ENCODE data around the gene ZNF234. TPM values are rescaled to one million over a fixed set of nuclear protein-coding genes. Genes with fewer than 3 reads are reported as not detected.
"Not testable (repeated sequence)": the region's sequence is repeated elsewhere in the genome, so short reads cannot be mapped to it uniquely, and the experiment has no call there.

Gene ZNF234
- total RNA-seq, 1 donor from 2014 or later, result 21.9 TPM

DNA sequence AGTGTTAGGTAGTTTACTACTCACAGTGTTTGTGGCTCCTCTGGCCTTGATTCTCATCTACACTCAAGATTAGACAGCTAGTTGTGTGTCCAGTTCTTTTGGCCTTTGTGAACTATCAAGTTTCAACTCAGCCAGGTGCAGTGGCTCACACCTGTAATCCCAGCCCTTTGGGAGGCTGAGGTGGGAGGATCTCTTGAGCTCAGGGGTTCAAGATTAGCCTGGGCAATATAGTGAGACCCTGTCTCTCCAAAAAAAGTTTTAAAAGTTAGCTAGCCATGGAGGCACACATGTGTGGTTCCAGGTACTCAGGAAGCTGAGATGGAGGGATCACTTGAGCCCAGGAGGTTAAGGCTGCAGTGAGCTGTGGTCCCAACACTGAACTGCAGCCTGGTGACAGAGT, 39.6 kb downstream of the ZNF234 start:
- DNase-seq (ENCODE audit: low spot score), result no peak

DNA sequence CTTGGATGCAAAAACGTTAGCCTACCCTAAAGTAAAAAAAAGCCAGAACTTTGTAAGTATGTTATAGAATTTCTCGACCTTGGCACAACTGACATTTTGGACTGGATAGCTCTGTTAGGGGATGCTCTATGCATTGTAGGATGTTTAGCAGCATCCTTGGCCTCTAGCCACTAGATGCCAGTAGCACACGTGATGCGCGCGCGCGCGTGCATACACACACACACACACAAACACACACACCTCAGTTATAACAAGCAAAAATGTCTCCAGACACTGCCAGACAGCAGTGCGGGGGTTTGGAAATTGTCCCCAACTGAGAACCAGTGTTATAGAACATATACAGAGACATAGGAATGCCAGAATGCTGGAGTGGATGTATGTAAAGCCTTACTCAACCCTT, 40.8 kb downstream of the ZNF234 start:
- no peak for DNase-seq (ENCODE audit: low spot score)

DNA sequence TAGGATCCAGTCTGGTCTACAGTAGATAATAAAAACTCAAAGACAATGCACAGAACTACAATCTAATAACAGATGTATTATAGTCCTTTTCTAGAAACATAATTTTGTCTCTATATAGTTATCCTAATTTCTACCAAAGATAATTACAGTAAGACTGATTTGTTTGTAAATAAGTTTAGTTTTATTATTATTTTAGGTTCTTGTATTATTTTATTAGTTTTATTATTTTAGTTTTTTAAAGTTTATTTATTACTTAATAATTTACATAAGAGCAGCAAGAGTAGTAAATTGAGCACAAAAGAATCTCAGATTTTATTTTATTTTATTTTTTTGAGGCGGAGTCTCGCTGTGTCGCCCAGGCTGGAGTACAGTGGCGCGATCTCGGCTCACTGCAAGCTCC, 48.7 kb downstream of the ZNF234 start:
- no peak for DNase-seq (ENCODE audit: low spot score)

DNA sequence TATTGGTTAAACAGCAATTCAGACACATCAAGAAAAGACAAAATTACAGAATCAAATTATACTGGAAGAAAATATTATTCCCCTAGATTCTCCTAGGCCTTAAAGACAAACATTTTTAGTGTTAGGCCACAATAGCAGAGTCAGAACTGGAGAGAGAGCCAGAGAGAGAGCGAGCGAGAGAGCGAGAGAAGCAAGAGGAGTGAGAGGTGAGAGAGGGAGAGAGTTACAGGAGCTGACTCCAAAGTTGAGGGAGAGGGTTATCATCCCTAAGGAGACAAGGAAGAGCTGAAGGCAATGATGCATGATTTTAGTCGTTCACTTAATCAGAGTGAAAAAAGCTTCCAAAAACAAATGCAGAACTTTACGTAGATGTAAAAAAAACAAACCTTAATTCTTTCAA, 50.8 kb downstream of the ZNF234 start:
- no peak for DNase-seq (ENCODE audit: low spot score)

DNA sequence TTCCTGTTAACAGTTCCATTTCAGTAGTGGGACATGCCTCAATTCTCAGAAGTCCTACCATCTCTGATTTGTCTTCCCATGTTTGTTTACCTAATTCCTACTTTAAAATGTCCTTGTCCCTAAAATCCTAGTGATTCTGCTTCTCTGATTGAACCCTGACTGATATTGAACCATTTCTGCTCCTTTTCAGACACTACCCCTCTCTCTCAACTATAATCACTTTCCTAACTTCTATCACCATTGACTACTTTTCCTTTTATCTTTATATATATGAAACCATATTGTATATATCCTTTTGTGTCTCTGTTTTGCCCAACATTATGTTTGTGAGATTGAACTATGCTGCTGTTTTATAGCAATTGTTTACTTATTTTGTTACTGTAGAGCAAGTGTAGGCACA, 55.4 kb downstream of the ZNF234 start:
- DNase-seq (ENCODE audit: low spot score), result no peak

DNA sequence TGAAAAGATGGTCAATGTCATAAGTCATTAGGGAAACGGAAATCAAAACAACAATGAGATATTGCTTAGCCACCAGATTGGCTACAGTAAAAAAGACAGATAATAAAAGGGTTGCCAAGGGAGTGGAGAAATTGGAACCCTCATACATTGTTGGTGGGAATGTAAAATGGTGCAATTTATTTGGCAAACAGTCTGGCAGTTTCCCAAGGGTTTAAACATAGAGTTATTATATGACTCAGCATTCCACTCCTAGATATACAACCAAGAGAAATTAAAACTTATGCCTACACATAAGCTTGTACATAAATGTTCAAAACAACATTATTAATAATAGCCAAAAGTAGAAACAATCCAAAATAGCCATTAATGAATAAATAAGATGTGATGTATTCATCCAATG, 61.1 kb downstream of the ZNF234 start:
- no peak for DNase-seq (ENCODE audit: low spot score)

DNA sequence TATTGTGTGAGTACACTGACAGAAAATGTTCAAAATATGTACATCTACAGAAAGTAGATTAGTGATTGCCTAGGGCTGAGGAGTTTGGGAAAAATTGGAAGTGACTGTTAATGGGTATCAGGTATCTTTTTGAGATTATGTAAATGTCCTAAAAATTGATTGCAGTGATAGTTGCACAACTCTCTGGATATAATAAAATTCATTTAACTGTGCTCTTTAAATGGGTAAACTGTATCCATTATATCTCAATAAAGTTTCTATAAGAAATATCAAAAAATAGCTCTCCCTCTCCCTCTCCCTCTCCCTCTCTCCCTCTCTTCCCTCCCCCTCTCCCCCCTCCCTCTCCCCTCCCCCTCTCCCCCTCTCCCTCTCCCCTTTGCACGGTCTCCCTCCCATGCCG, 61.6 kb downstream of the ZNF234 start:
- DNase-seq (ENCODE audit: low spot score), result no peak

DNA sequence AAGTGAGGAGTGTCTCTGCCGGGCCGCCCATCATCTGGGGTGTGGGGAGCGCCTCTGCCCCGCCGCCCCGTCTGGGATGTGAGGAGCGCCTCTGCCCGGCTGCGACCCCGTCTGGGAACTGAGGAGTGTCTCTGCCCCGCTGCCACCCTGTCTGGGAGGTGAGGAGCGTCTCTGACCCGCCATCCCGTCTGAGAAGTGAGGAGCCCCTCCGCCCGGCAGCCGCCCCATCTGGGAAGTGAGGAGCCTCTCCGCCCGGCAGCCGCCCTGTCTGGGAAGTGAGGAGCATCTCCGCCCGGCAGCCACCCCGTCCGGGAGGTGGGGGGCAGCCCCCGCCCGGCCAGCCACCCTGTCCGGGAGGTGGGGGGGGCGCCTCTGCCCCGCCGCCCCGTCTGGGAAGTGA, 62.5 kb downstream of the ZNF234 start:
- DNase-seq (ENCODE audit: low spot score), result not testable (repeated sequence)

DNA sequence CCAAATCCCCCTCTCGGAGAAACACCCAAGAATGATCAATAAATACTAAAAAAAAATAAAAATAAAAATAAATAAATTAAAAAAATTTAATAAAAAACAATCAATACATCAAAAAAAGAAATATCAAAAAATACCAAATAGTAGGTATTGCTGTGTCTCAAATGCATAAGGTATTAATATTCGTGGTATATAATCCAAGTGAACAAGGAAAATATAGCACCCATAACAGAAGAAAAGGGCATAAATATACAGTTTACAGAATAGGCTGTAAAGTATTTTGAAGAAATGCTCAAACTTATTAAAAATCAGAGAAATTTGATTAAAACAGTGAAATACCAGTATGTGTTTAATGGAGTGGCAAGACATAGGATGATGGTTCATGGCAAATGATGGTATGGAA, 63.4 kb downstream of the ZNF234 start:
- DNase-seq (ENCODE audit: low spot score), result no peak

DNA sequence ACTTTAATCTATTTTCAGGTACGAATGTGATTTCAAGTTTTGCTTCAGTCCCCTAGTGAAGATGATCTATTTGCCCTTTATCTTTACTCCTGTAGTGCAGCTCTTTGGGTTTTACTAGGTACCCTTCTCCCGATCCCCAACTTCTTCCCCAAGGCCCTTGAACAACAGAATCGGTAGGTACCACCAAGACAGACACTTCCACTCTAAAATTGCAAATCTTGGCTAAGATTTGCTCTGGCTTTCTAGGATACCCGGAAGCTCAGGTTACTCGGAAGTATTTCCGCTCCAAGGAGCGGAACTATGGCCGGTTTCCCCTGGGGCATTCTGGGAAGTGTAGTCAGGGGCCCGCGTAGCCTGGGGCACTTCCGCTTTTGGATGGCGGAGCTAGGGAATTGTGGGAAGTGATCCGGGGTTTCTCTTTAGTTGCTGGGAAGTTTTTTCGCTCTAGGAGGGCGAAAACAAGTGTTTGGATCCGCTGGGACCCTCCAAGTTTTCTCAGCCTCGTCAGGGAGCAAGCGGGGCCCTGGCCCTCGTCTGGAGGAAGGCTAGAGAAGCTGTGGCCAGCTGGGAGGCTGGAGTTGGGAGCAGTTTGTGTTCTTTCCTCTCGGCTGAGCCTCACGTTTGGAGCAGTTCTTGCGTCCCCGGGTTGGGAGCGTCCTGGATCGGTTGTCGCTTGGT, 65.9 kb downstream of the ZNF234 start:
- DNase-seq (ENCODE audit: low spot score), result peak; percentile 98

Other genes with a start within 250 kb of the ZNF234 start
- 14.9 TPM for gene ZNF45, start 206.3 kb upstream of the ZNF234 start, total RNA-seq (ENCODE audit: insufficient read depth, low replicate concordance)
- gene ZNF221, start 190.3 kb upstream of the ZNF234 start, total RNA-seq (ENCODE audit: insufficient read depth, low replicate concordance), result 15.9 TPM
- gene ZNF155, start 157.4 kb upstream of the ZNF234 start, total RNA-seq (ENCODE audit: insufficient read depth, low replicate concordance), result 7.5 TPM
- 11.3 TPM for gene ZNF230, start 138.6 kb upstream of the ZNF234 start, total RNA-seq (ENCODE audit: insufficient read depth, low replicate concordance)
- 0.96 TPM for gene ZNF222, start 116.2 kb upstream of the ZNF234 start, total RNA-seq (ENCODE audit: insufficient read depth, low replicate concordance)
- 11.8 TPM for gene ZNF223, start 89.5 kb upstream of the ZNF234 start, total RNA-seq (ENCODE audit: insufficient read depth, low replicate concordance)
- 4.1 TPM for gene ZNF284, start 69.4 kb upstream of the ZNF234 start, total RNA-seq (ENCODE audit: insufficient read depth, low replicate concordance)
- gene ZNF224, start 47.2 kb upstream of the ZNF234 start, total RNA-seq (ENCODE audit: insufficient read depth, low replicate concordance), result 40.4 TPM
- gene ZNF225, start 28.2 kb upstream of the ZNF234 start, total RNA-seq (ENCODE audit: insufficient read depth, low replicate concordance), result 5.5 TPM
- 24.1 TPM for gene ZNF226, start 23.5 kb downstream of the ZNF234 start, total RNA-seq (ENCODE audit: insufficient read depth, low replicate concordance)
- gene ZNF227, start 71.0 kb downstream of the ZNF234 start, total RNA-seq (ENCODE audit: insufficient read depth, low replicate concordance), result 21.7 TPM
- 9.9 TPM for gene ZNF233, start 118.3 kb downstream of the ZNF234 start, total RNA-seq (ENCODE audit: insufficient read depth, low replicate concordance)
- gene ZNF235, start 163.5 kb downstream of the ZNF234 start, total RNA-seq (ENCODE audit: insufficient read depth, low replicate concordance), result 17.6 TPM
- gene ZNF112, start 215.1 kb downstream of the ZNF234 start, total RNA-seq (ENCODE audit: insufficient read depth, low replicate concordance), result 17.3 TPM